ENCODE results near the gene MGAT5. TPM values are rescaled to one million over a fixed set of nuclear protein-coding genes. Genes with fewer than 3 reads are reported as not detected.

The MGAT5 gene
- total RNA-seq, 1 experiment from 2014 or later = 23.2 TPM

GRCh38 chr2:134231301-134231964, 22.4 kb upstream of the MGAT5 start:
- DNase-seq (ENCODE audit: low read depth) = no peak

GRCh38 chr2:134231965-134232340, 21.9 kb upstream of the MGAT5 start:
- DNase-seq (ENCODE audit: low read depth) = peak; percentile 5

- no peak for DNase-seq (ENCODE audit: low read depth)
Observed at GRCh38 chr2:134232461-134232860, 21.4 kb upstream of the MGAT5 start.

- DNase-seq (ENCODE audit: low read depth) = no peak
Observed at GRCh38 chr2:134232868-134233727, 20.8 kb upstream of the MGAT5 start.

- no peak for DNase-seq (ENCODE audit: low read depth)
Observed at GRCh38 chr2:134233728-134234136, 20.1 kb upstream of the MGAT5 start.

- no peak for DNase-seq (ENCODE audit: low read depth)
Observed at GRCh38 chr2:134234535-134234934, 19.3 kb upstream of the MGAT5 start.

- DNase-seq (ENCODE audit: low read depth) = no peak
Observed at GRCh38 chr2:134235510-134236144, 18.2 kb upstream of the MGAT5 start.

- DNase-seq (ENCODE audit: low read depth) = no peak
Observed at GRCh38 chr2:134238371-134238770, 15.5 kb upstream of the MGAT5 start.

- no peak for DNase-seq (ENCODE audit: low read depth)
Observed at GRCh38 chr2:134240061-134240460, 13.8 kb upstream of the MGAT5 start.

GRCh38 chr2:134241911-134242310, 12.0 kb upstream of the MGAT5 start:
- no peak for DNase-seq (ENCODE audit: low read depth)

GRCh38 chr2:134243244-134243643, 10.6 kb upstream of the MGAT5 start:
- DNase-seq (ENCODE audit: low read depth) = no peak

- DNase-seq (ENCODE audit: low read depth) = no peak
Observed at GRCh38 chr2:134244086-134244485, 9.8 kb upstream of the MGAT5 start.

- DNase-seq (ENCODE audit: low read depth) = no peak
Observed at GRCh38 chr2:134244587-134244986, 9.3 kb upstream of the MGAT5 start.

- peak; percentile 58 for DNase-seq (ENCODE audit: low read depth)
Observed at GRCh38 chr2:134245340-134245984, 8.4 kb upstream of the MGAT5 start.

- DNase-seq (ENCODE audit: low read depth) = no peak
Observed at GRCh38 chr2:134246154-134246874, 7.6 kb upstream of the MGAT5 start.

- no peak for DNase-seq (ENCODE audit: low read depth)
Observed at GRCh38 chr2:134247679-134248078, 6.2 kb upstream of the MGAT5 start.

- DNase-seq (ENCODE audit: low read depth) = no peak
Observed at GRCh38 chr2:134248913-134249312, 5.0 kb upstream of the MGAT5 start.

- no peak for DNase-seq (ENCODE audit: low read depth)
Observed at GRCh38 chr2:134249755-134250154, 4.1 kb upstream of the MGAT5 start.

- no peak for DNase-seq (ENCODE audit: low read depth)
Observed at GRCh38 chr2:134250840-134251461, 2.9 kb upstream of the MGAT5 start.

- peak; percentile 5 for DNase-seq (ENCODE audit: low read depth)
Observed at GRCh38 chr2:134252092-134252750, 1.7 kb upstream of the MGAT5 start.

Measured in Daoy (cell line).